Activated CD8-positive, alpha-beta memory T cell treated with anti-CD3 and anti-CD28 coated beads, Interleukin-2, amount 50 U/mL, for 4 hours (primary cell): ENCODE data around the gene GPD2.
"Not testable (repeated sequence)": the region's sequence is repeated elsewhere in the genome, so short reads cannot be mapped to it uniquely, and the experiment has no call there.

Experiments
- DNase-seq: peaks from one replicate; pipeline ENCODE4 v3.0.0-alpha.2; 2020

GPD2 gene

DNA sequence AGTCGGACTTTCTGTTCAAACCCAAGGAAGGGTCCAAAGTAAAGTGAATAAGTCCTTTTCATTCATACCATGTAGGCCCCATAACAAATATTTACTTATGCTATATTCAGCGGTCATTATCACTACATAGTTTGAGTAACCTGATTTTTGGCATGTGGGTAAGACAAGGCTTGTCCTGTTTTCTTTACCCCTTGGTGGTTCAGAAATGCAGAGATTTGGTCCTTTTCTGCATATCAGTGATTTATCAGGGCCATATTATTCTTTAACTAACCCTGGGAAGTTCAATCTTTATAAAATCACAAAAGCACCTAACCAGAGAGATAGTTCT is 157.4 kb downstream of the GPD2 start:
- no peak for DNase-seq

DNA sequence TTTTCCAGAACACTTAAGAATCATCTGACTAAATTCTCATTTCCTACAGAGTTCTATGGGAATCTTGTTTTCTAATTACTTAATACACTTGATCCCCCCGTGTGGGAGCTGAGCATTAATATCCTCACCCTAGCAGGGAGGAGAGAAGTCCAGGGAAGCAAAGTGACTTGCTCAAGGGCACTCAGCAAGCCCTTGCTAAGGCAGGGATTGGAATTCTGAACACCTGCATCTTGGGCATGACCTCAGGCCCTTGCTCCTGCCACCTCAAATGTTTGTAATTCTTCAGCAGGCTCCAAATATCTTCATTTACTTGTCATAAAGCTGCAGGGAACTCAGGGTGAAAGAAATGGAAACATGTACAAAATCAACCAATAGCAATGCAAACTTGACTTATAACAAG is 162.4 kb downstream of the GPD2 start:
- DNase-seq = no peak

DNA sequence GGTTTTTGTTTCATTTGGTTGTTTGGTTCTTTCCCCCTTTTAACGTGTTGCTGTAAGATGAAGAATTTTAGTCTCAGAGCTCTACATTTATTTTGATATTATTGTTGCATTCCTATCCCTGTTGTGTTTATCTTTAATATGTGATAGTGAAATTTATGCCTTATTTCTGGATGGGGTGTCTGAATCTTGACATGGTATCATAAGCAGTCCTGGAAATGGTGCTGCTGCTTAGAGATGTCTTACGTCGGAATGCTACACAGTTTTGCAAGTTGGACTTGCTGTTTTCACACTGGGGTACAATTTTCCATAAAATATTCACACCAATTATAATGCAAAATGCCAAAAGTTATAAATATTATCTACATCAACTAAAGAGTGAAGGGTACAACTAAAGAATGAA is 164.0 kb downstream of the GPD2 start:
- DNase-seq = no peak

DNA sequence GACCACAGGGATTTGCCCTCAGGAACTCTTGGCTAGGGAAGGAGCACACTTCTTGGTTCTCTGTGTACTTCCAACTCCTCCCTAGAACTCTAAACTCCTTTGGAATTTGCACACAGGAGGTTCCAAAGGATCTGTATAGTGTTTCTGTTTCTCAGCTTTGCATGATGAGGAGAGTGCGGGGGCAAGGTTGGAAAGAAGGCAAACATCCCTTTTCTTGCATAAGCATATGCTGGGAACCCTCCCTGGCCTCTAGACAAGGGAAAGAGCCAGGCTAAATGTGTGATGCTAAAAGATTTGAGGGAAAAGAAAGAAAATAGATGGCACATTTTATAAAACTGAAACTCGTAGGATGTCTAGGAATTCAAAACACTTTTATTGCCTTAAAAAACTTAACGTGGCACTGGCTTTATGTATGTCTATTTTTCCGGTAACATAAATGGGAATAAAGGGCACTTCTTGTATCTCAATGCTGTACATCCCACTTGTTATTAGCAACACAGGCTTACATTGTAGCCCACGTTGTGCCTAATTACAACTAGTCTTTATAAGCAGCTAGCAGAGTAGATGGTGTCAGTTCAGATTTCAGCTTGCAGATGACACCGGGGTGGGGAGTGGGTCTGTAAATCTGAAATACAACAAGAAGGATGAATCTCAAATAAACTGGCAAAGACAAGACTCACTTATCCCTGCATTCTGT is 165.8 kb downstream of the GPD2 start:
- DNase-seq = no peak

DNA sequence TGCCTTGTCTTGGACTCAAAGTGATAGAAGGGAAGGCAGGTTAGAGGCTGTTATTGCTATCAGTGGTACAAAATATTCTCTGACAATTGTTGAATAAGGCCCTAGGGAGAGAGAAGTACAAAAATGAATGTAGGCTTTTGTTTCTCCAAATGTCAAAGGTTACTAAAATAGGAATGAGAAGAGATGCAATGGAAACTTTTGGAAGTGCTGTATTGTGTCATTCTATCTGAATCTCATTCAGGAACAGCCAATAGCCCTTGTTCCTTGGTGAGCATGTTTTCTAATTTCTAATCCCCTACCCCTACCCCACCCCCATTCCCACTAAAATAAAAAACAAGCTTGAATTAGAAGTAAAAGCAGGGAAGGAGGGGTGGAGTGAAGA is 166.4 kb downstream of the GPD2 start:
- DNase-seq = no peak

DNA sequence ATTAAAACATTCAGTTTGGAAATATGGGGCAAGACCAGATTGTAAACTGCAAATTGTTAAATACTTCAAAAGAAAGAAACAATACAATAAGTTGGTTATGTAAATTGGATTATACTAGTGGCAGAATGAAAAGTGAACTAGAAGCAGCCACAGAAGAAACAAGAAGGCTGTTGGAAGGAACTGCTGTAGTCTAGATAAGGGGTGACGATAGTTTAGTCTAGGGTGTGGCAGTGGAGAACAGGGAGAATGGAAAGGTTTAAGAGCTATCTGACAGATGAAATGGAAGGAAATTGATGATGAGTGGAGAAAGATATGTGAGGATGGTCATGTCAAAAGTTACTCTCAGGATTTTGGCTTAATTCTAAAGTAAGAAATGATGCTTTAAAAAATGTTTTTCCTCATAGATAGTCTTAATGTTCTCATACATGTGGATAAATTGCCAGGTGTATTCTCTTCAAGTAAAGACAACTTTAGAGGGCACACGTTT is 179.7 kb downstream of the GPD2 start:
- no peak for DNase-seq

DNA sequence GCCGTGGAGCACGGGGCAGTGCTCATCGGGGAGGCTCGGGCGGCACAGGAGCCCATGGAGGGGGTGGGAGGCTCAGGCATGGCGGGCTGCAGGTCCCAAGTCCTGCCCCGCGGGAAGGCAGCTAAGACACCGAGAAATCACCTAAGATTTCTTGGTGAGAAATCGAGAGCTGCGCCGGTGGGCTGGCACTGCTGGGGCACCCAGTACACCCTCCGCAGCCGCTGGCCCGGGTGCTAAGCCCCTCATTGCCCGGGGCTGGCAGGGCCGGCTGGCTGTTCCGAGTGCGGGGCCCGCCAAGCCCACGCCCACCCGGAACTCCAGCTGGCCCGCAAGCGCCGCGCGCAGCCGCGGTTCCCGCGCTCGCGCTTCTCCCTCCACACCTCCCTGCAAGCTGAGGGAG is 181.9 kb downstream of the GPD2 start:
- not testable (repeated sequence) for DNase-seq

DNA sequence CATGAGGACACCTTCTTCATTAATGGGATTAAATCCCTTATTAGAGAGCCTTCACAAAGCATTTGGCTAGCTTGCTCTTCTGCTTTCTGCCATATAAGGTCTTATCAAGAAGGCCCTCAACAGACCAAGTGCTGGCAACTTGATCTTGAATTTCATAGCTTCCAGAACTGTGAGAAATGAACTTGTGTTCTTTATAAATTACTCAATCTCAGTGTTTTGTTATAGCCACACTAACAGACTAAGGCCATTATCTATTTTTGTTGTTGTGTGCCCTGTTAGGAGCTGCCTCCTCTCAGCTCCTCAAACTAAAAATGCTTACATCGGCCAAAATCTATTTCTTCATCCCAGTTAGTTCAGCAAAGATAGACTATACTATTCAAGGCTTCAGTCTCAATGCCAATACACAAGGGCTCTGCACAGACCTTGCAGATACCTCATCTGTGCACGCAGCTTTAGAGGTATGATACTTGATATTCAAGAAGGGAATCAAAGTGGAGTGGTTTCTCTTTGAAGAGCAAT is 182.9 kb downstream of the GPD2 start:
- no peak for DNase-seq

DNA sequence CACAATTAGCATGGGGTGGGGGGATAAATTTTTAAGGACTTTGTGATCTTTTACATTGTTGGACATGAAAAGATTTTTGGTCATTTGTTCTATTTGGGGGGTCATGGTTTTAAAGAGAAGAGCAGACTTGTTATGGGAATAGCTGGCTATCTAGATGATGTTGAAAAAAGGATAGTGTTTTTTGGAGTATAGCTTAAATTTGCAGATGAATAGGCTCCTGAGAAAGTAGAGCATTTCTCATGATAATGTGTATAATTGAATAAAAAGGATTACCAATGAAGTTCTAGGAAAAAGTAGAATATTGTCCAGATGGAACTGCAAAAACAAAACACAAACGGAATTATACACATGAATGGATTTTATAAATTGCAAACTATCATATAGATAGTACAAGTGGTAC is 186.3 kb downstream of the GPD2 start:
- no peak for DNase-seq

DNA sequence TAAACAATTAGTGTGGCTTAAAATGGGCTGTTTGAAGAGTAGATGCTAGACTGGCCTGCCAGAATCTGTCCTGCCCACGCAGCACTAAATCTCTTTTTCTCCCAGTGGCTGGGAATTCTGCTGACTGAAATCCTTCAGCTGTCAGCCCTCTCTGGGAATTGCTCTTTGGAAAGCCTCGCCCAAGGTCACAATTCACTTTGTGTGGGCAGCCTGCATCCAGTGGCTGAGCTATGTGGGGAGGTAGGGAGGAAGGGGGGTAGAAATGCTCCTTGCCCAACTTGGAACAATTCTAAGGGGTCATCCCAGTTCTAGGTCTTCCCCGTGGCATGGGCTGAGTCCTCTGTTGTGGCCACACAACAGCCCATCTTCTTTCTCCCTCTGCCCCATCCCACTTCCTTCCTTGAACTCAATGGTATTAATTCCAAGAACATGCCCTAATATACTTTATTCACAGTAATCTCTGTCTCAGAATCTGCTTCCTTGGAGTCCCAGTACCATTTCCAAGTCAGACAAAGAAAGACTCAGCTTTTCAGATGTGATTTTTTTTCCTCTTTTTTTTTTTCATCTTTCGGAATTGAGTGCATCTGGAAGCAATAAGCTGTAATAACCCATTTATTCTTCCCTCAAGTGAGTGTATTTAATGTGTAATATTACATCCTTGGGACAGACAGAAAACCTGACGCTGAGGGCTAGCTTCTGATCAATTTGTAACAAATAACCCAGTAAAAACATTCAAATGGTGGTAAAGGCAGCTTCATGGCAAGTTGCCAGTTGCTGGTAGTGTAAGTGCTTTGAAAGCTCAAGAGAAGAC is 189.4 kb downstream of the GPD2 start:
- no peak for DNase-seq

DNA sequence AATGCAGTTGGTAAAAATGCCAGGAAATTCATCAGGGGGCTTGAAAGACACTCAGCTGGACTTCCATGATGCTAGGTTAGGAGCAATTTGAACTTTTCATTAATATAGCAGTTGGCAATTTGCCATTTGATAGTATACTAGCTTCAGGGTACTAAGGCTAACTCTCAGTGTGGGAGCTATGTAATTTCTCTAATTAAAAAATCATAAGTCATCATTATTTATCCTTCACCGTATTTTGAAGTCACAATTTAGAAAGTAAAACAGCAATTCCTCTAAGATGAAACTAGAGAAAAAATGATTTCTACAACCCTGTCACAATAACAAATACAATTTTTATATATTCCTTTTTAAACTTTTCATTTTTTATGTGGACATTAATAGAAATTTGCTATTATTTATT is 190.8 kb downstream of the GPD2 start:
- DNase-seq = no peak

DNA sequence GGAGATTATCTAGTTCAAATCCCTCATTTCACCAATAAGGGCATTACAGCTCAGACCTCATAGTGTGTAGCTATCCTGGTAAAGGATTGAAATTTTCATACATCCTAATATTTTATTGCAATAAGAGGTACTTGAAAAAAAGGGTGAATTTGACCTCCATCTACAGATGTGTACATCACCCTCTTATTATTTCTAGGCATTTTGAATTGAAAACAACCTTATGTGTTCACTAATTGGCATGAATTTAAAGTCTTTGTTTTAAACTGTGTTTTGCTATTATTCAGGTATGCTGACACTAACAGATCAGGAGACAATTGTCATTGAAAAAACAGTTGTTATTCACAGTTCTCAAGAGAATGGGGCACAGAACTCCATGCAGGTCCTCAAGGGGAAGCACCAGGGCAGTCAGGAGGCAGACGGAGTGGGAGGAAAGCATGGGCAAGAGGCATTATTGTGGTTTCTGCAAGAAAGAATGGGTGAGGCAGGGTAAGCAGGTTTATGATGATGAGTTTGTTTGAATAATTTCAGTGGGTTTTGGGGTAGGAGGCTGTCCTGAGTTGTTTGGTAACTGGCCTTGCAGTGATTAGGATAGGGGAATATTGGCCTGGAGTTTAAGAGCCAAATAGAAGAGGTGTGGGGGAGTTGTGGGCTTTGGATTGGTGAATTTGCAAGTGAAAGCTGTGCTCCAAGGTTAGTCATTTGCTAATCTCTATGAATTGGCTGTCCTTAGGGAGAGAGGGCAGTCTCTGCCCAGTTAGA is 194.6 kb downstream of the GPD2 start:
- DNase-seq = no peak

DNA sequence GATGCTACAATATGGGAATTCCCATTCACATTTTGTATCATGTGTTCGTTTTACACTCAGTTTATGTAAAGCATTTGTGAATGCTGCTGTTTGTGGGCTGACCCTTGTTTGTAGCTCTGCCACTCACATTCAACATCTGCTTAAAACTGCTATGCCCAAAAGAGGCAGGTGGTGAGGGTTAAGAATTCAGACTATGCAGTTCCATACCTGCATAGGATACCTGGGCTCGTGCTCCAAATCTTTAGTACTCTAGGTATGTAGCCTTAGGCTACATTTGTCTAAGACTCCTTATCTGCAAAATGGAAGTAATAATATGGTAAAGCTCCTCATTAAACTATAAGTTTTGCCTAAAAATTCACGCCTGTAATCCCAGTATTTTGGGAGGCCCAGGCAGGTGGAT is 199.5 kb downstream of the GPD2 start:
- DNase-seq = no peak
